Measurements from ENCODE around the gene RPL41. TPM values are rescaled to one million over a fixed set of nuclear protein-coding genes. Genes with fewer than 3 reads are reported as not detected.

RPL41 gene
- total RNA-seq, 1 experiment from 2014 or later: 4,637 TPM

- H3K4me2 ChIP-seq (ENCODE audit: insufficient read depth, insufficient read length, low read length): no peak overlapping the region
- H3K56ac ChIP-seq (ENCODE audit: insufficient read length, low read depth, low read length): no peak overlapping the region
- no peak overlapping the region for H2AFZ ChIP-seq (ENCODE audit: low read length)
These were observed 46.2 kb downstream of the RPL41 start for GRCh38 chr12:56162468-56163290.

More at GRCh38 chr12:56162468-56163290, 46.2 kb downstream of the RPL41 start:
- Histone ChIP-seq H3K4ac (ENCODE audit: low read depth, low read length) (no peak overlapping the region), H3K79me1 (ENCODE audit: insufficient read depth, low read depth, low read length, poor library complexity, severe bottlenecking) (peaks cover 2% of the 10 kb centered on the region), H4K20me1 (ENCODE audit: control insufficient read depth, insufficient read depth, insufficient read length) (no peaks in the 10 kb centered on the region), H2BK15ac (ENCODE audit: low read depth, low read length) (no peak overlapping the region), H2BK5ac (ENCODE audit: insufficient read length, low read length) (no peak overlapping the region), H3K14ac (ENCODE audit: insufficient read depth, low read length) (no peak overlapping the region), H4K91ac (ENCODE audit: insufficient read length, low read depth, low read length) (no peak overlapping the region), H3K23me2 (ENCODE audit: insufficient read length, low read depth, low read length, poor library complexity, severe bottlenecking) (peaks cover 9% of the 10 kb centered on the region), H3K9ac (ENCODE audit: extremely low read depth, insufficient read length, low read length) (no peak overlapping the region), H3K27me3 (ENCODE audit: insufficient read depth, low read length) (no peaks in the 10 kb centered on the region), H3K18ac (ENCODE audit: insufficient read length, low read depth, low read length) (no peak overlapping the region), H2BK12ac (ENCODE audit: insufficient read length, low read depth, low read length) (no peak overlapping the region), H3K27ac (ENCODE audit: insufficient read length, low read depth, low read length) (no peak overlapping the region), H4K8ac (replicated peaks; ENCODE audit: insufficient read length, low read depth, low read length) (no peak overlapping the region), H2AK5ac (ENCODE audit: insufficient read length, low read length) (no peak overlapping the region), H3K4me1 (ENCODE audit: insufficient read depth, low read length) (peaks cover 5% of the 10 kb centered on the region; the same call in 1 of the 2 replicates), H3T11ph (ENCODE audit: low read length) (no peak overlapping the region), H4K5ac (ENCODE audit: insufficient read length, low read depth, low read length) (no peak overlapping the region), H3K23ac (ENCODE audit: insufficient read length, low read depth, low read length) (no peak overlapping the region), H2BK20ac (ENCODE audit: low read depth, low read length, poor library complexity, severe bottlenecking) (no peak overlapping the region), H3K79me2 (ENCODE audit: insufficient read depth, low read length) (peaks cover 3% of the 10 kb centered on the region; the same call in 1 of the 2 replicates), H2BK120ac (ENCODE audit: low read depth, low read length, poor library complexity, severe bottlenecking) (no peak overlapping the region), H3K9me3 (ENCODE audit: control insufficient read depth, low read depth, low read length) (no peaks in the 10 kb centered on the region)
- no CpG with 5 or more reads among the region's 11 CpGs for WGBS (ENCODE audit: extremely low coverage, insufficient read length, low lambda C conversion rate)
- H3K27ac Mint-ChIP-seq: peak overlapping the region; percentile 28 to 93 (median 85); a peak in 5 of 7 replicates
- peaks cover 0 to 4% of the 10 kb centered on the region in 2 experiments; a peak in 3 of 5 replicates for H3K9me3 Mint-ChIP-seq
- DNase-seq: peak; percentile 66
- H3K4me1 Mint-ChIP-seq: peaks cover 42 to 53% of the 10 kb centered on the region in 2 experiments
- peaks cover 64 to 88% (median 86%) of the 10 kb centered on the region in 3 experiments for H3K36me3 Mint-ChIP-seq (ENCODE audit: insufficient read depth in 1 of 3, low read depth in 3 of 3)
- TF ChIP-seq CTCF (conservative IDR thresholded peaks at IDR 0.05): no peak
- H3K4me3 Mint-ChIP-seq: no peak overlapping the region; a peak in 1 of 5 replicates
- H3K27me3 Mint-ChIP-seq (ENCODE audit: low read depth): peaks cover 11% of the 10 kb centered on the region
